SKM-1 treated with dmso at 0.1 percent for 144 hours (cell line): ENCODE results near the gene PCDHGC5.

Experiments
- DNase-seq: peaks from one replicate; lab custom pipeline; 2025; ENCODE audit not compliant: unreplicated experiment; lab: John Stamatoyannopoulos, UW

The PCDHGC5 gene

GRCh38 chr5:141512390-141512910, 23.6 kb downstream of the PCDHGC5 start:
- peak; percentile 49 for DNase-seq

GRCh38 chr5:141512911-141513626, 24.2 kb downstream of the PCDHGC5 start:
- DNase-seq, result no peak

GRCh38 chr5:141513627-141514329, 24.9 kb downstream of the PCDHGC5 start:
- no peak for DNase-seq

GRCh38 chr5:141514330-141515133, 25.7 kb downstream of the PCDHGC5 start:
- DNase-seq, result no peak

- DNase-seq, result no peak
Measured at GRCh38 chr5:141515141-141515540, 26.3 kb downstream of the PCDHGC5 start.

GRCh38 chr5:141515946-141516671, 27.2 kb downstream of the PCDHGC5 start:
- DNase-seq, result no peak

- no peak for DNase-seq
Measured at GRCh38 chr5:141516672-141517025, 27.8 kb downstream of the PCDHGC5 start.

- DNase-seq, result no peak
Measured at GRCh38 chr5:141517312-141517711, 28.4 kb downstream of the PCDHGC5 start.

GRCh38 chr5:141517880-141518617, 29.2 kb downstream of the PCDHGC5 start:
- no peak for DNase-seq

- DNase-seq, result no peak
Measured at GRCh38 chr5:141518618-141519015, 29.7 kb downstream of the PCDHGC5 start.

- DNase-seq, result peak; percentile 15
Measured at GRCh38 chr5:141519605-141520565, 31.0 kb downstream of the PCDHGC5 start.

GRCh38 chr5:141521244-141521781, 32.4 kb downstream of the PCDHGC5 start:
- peak; percentile 69 for DNase-seq

GRCh38 chr5:141522301-141522700, 33.4 kb downstream of the PCDHGC5 start:
- DNase-seq, result no peak

- DNase-seq, result no peak
Measured at GRCh38 chr5:141523991-141524390, 35.1 kb downstream of the PCDHGC5 start.

- peak; percentile 67 for DNase-seq
Measured at GRCh38 chr5:141524604-141525597, 36.0 kb downstream of the PCDHGC5 start.

GRCh38 chr5:141525653-141526052, 36.8 kb downstream of the PCDHGC5 start:
- no peak for DNase-seq

- DNase-seq, result no peak
Measured at GRCh38 chr5:141527426-141527825, 38.5 kb downstream of the PCDHGC5 start.
